Umbilical cord (tissue), 2 donors: Measurements from ENCODE around the gene CCDC150. TPM values are rescaled to one million over a fixed set of nuclear protein-coding genes. Genes with fewer than 3 reads are reported as not detected.
A peak's percentile ranks its signal among the peaks of the same experiment; 100 is the strongest.
"Not testable (repeated sequence)": the region's sequence is repeated elsewhere in the genome, so short reads cannot be mapped to it uniquely, and the experiment has no call there.

Experiments used
- DNase-seq: peaks from one replicate; pipeline ENCODE4 v3.0.0-alpha.2; 2015; ENCODE audit warnings: low spot score
- total RNA-seq: library from RNA; depleted of rRNA; stranded (reverse); fragments of >200 nt; gene quantifications from one replicate; pipeline ENCODE4 v1.2.3, GENCODE V29; 2014; ENCODE audit warnings: low replicate concordance; ENCODE audit not compliant: insufficient read depth

CCDC150 gene
- total RNA-seq, 1 donor from 2014 or later: 30.8 TPM

- no peak for DNase-seq
Observed at GRCh38 chr2:196635156-196635555, 4.4 kb upstream of the CCDC150 start.

GRCh38 chr2:196638765-196639164, 750 bp upstream of the CCDC150 start:
- no peak for DNase-seq

GRCh38 chr2:196640031-196640548, 575 bp downstream of the CCDC150 start:
- no peak for DNase-seq

DNA sequence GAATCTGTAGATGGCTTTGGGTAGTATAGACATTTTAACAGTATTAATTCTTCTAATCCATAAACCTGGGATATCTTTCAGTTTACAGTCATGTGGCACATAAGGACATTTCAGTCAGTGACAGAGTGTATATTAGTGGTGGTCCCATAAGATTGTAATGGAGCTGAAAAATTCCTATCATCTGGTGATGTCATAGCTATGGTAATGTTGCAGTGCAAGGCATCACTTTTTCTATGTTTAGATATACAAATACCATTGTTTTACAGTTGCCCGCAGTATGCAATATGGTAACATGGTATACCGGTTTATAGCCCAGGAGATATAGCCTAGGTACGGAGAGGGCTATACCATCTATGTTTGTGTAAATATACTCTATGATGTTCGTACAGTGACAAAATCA, 9.7 kb downstream of the CCDC150 start:
- DNase-seq: no peak

GRCh38 chr2:196651387-196652094, 12.0 kb downstream of the CCDC150 start:
- DNase-seq: no peak

- DNase-seq: no peak
Observed at GRCh38 chr2:196652869-196653268, 13.4 kb downstream of the CCDC150 start.

DNA sequence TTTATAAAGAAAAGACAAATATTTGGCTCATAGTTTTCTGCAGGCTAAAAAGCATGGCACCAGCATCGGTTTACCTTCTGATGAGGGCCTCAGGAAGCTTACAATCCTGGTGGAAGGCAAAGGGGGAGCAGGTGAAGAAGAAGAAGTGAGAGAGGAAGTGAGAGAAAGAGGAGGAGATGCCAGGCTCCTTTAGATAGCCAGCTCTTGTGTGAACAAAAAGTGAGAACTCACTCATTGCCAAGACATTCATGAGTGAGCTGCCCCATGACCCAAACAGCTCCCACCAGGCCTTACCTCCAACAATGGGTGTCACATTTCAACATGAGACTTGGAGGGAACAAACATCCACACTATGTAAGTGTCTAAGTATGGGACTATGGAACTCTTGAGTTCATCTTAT, 14.3 kb downstream of the CCDC150 start:
- no peak for DNase-seq

GRCh38 chr2:196655761-196656160, 16.2 kb downstream of the CCDC150 start:
- DNase-seq: no peak

DNA sequence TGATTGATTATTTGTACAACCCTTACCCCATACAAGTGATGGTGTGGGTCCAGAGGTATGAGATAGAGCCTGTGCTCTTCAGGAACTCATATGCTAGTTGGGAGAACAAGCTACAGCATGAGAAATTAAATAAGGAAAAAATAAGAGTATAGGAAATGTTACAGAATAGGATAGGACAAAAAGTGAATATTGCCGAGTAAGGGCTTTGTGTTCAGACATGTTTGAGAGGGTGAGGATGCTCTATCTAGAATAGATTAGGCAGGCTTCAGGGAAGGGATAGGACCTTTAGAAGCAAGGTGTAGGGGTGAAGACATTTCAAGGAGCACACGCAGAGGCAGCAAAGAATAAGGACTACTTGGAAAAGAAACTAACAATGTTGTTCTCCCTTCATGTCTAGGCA, 17.8 kb downstream of the CCDC150 start:
- no peak for DNase-seq

DNA sequence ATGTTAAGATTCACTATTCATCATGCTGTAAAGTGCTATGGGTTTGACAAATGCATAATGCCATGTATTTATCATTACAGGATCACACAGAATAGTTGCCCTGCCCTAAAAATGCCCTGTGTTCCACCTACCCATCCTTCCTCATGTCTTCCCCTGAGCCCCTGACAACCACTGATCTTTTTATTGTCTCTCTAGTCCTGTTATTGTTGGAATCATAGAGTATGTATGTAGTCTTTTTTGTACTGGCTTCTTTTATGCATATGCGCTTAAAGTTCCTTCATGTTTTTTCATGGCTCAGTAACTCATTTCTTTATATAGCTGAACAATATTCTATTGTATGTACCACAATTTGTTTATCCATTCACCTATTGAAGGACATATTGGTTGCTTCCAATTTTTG, 20.3 kb downstream of the CCDC150 start:
- no peak for DNase-seq

DNA sequence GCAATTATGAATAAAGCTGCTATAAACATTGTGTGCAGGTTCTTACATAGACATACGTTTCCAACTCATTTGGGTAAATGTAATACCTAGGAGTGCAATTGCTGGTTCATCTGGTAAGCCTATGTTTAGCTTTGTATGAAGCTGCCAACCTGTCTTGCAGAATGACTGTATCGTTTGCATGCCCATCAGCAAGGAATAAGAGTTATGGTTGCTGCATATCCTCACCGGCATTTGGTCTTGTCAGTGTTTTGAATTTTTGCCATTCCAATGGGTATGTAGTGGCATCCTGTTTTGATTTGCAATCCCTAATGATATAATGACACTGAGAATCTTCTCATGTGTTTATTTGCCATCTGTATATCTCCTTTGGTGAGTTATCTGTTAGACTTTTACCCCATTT, 20.7 kb downstream of the CCDC150 start:
- DNase-seq: no peak

GRCh38 chr2:196670342-196670741, 30.8 kb downstream of the CCDC150 start:
- no peak for DNase-seq

- no peak for DNase-seq
Observed at GRCh38 chr2:196675963-196676362, 36.4 kb downstream of the CCDC150 start.

DNA sequence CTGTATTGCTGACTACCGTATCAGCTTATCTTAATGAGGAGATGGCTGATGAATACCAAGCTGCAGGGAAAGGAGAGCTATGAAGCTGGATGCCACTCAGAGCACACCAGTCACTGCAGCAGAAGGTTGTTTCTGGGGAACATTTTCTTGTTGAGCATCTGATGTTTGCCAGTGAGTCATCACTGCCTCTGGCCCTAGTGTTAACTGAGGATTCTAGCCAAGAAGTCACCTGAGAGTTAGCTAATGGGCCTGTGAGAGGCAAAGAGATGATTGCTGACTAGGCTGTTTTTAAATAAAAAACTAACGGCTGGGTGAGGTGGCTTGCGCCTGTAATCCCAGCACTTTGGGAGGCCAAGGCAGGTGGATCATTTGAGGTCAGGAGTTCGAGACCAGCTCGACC, 37.9 kb downstream of the CCDC150 start:
- DNase-seq: no peak

DNA sequence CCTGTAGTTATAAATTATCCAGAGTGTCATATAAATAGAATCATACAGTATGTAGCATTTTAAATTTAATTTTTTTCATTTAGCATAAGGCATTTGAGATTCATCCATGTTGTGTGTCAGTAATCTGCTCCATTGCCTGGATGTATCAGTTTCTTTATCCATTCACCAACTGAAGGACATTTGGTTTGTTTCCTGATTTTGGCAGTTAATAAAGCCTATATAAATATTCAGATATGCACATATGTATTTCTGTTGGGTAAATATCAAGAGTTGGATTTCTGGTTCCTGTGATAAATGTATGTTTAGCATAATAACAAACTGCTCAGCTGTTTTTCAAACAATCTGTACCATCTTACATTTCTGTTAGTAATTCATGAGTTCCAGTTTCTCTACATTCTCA, 39.9 kb downstream of the CCDC150 start:
- no peak for DNase-seq

DNA sequence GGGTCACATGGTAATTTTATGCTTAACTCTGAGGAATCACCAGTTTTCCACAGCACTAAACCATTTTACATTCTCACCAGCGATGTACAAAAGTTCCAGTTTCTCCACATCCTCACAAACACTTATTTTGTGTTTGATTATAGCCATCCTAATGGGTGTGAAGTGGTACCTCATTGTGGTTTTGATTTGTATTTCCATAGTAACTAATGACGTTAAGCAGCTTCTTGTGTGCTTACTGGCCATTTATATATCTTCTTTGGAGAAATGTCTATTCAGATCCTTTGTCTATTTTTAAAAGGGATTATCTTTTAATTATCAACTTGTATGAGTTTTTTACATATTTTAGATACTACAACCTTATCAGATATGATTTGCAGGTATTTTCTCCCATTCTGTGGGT, 42.0 kb downstream of the CCDC150 start:
- DNase-seq: no peak

GRCh38 chr2:196685792-196686191, 46.3 kb downstream of the CCDC150 start:
- no peak for DNase-seq

DNA sequence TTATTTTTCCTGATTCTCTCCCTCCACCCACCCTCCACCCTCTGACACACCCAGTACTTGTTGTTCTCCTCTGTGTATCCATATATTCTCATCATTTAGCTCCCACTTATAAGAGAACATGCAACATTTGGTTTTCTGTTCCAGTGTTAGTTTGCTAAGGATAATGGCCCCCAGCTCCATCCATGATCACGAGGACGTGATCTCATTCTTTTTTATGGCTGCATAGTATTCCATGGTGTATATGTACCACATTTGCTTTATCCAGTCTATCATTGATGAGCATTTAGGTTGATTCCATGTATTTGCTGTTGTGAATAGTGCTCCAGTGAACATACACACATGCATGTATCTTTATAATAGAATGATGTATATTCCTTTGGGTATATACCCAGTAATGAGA, 47.2 kb downstream of the CCDC150 start:
- DNase-seq: not testable (repeated sequence)

DNA sequence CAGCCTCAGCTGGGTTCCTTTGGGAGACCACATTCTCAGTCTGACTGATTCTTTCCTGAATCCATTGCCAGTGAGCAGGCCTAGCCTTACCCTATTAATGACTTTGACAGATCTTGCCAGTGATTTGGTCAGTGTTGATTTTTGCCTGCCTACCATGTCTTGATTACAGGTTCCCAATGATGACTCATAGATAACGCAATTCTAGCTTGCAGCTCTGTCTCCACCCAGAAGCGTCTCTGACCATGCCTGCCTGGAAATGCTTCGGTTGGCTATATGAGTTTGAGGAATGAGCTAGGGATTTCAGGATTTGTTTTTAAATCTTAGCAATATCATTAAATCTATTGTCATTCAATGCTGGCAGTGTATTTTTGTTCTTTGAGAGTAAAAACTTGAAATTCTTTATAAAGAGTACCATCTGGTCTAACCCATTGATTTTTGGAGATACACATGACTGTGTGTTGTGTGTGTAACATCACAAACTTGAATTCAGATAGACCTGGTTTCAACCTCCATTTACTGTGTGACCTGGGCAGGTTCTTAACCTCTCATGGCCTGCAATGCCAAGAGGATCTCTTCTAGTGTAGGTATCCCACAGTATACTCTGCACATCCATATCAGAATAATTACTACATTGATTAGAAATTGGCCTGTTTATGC, 57.0 kb downstream of the CCDC150 start:
- DNase-seq: peak; percentile 46

- no peak for DNase-seq
Observed at GRCh38 chr2:196697825-196698224, 58.3 kb downstream of the CCDC150 start.

DNA sequence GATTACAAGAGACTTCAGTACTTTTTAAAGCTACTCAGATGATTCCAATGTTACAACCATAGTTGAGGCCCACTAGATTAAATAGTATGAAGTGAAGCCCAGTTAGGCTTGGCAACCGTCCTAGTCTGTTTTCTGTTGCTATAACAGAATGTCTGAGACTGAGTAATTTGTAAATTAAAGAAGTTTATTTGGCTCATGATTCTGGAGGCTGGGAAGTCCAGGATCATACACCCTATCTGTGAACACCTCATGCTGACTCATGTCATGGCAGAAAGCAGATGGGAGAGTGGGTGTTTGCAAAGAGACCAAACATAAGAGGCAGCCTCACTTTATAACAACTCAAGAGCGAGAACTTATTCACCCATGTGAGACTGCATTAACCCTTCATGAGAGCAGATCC, 63.1 kb downstream of the CCDC150 start:
- DNase-seq: peak; percentile 13

GRCh38 chr2:196703695-196704094, 64.2 kb downstream of the CCDC150 start:
- peak; percentile 59 for DNase-seq

DNA sequence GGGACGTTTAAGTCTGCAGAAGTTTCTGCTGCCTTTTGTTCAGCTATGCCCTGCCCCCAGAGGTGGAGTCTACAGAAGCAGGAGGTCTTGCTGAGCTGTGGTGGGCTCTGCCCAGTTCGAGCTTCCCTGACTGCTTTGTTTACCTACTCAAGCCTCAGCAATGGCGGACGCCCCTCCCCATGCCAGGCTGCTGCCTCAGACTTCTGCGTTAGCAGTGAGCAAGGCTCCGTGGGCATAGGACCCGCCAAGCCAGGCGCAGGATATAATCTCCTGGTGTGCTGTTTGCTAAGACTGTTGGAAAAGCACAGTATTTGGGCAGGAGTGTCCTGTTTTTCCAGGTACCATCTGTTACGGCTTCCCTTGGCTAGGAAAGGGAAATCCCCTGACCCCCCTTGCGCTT, 70.5 kb downstream of the CCDC150 start:
- not testable (repeated sequence) for DNase-seq
